ENCODE results near the gene ETNK2. TPM values are rescaled to one million over a fixed set of nuclear protein-coding genes. Genes with fewer than 3 reads are reported as not detected.

ETNK2 gene
- total RNA-seq, 1 experiment from 2014 or later = 21.9 TPM

DNA sequence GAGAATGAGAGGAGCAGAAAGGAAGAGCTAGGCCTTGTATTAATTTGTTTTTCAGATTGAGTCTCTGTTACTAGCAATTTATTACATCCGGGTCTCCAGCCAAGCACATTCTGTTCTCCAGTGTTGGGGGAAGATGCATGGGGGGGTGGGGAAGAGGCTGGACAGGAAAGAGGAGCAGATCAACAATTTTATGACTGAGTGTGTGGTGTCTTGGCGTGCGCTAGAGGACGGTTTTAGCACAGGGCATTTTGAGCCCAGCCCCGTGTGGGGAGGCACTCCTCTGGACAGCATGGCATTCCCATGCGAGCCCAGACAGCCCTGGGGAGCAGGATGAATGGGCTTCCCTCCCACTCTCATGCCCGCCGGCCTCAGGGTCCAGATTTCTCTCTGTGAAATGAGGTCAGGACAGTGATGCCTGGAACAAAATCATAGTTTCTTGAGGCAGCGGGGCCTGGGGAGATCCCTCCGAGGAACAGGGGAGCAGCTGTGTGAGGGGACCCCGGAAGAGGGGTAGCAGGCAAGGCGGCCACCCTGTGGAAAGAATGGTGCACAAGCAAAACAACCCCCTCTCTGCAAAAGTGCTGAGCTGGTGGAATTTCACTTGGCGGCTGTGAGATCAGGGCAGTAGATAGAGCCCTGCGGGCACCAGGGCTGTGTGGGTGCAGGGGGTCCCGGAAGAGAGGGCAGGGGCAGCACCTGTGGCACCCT lies 62.6 kb downstream of the ETNK2 start:
- intact Hi-C loops (cut with micrococcal nuclease; ENCODE audit: unreplicated experiment) = no loop called here
- Mint-ChIP-seq H3K9me3 (ENCODE audit: unreplicated experiment) (no peaks in the 10 kb centered on the region), H3K36me3 (ENCODE audit: insufficient read depth, unreplicated experiment) (peaks cover 5% of the 10 kb centered on the region), H3K27me3 (ENCODE audit: insufficient read depth, unreplicated experiment) (no peaks in the 10 kb centered on the region), H3K4me1 (ENCODE audit: low read depth, unreplicated experiment) (peaks cover 24% of the 10 kb centered on the region), H3K4me3 (ENCODE audit: unreplicated experiment) (no peak overlapping the region), H3K27ac (ENCODE audit: unreplicated experiment) (no peak overlapping the region)
- no peak for DNase-seq
- H3K9me3 ChIP-seq = no peaks in the 10 kb centered on the region
- no peaks in the 10 kb centered on the region for H3K27me3 ChIP-seq (replicated peaks; ENCODE audit: control insufficient read depth, insufficient read depth, low read length)
- peaks cover 1% of the 10 kb centered on the region for H3K36me3 ChIP-seq (ENCODE audit: control insufficient read depth, insufficient read depth, low read length)
- H3K4me3 ChIP-seq (ENCODE audit: low read depth, low read length) = no peak overlapping the region
- peaks cover 26% of the 10 kb centered on the region for H3K4me1 ChIP-seq
- CTCF ChIA-PET = no interaction called here
- BruUV-seq (replicated peaks) = no TSS peak
- TF ChIP-seq, protein P1, sequence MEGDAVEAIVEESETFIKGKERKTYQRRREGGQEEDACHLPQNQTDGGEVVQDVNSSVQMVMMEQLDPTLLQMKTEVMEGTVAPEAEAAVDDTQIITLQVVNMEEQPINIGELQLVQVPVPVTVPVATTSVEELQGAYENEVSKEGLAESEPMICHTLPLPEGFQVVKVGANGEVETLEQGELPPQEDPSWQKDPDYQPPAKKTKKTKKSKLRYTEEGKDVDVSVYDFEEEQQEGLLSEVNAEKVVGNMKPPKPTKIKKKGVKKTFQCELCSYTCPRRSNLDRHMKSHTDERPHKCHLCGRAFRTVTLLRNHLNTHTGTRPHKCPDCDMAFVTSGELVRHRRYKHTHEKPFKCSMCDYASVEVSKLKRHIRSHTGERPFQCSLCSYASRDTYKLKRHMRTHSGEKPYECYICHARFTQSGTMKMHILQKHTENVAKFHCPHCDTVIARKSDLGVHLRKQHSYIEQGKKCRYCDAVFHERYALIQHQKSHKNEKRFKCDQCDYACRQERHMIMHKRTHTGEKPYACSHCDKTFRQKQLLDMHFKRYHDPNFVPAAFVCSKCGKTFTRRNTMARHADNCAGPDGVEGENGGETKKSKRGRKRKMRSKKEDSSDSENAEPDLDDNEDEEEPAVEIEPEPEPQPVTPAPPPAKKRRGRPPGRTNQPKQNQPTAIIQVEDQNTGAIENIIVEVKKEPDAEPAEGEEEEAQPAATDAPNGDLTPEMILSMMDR (IDR thresholded peaks at IDR 0.05; ENCODE audit: insufficient read depth in 1 of 2, low read depth in 1 of 2, low read length in 1 of 2, severe bottlenecking in 1 of 2, unreplicated experiment in 1 of 2) = no peak
- POLR2A ChIA-PET = interaction anchor here (0.9 kb wide), 1 partner anchor 9 kb away, joined by 4 read pairs; no protein-coding TSS in a partner anchor

DNA sequence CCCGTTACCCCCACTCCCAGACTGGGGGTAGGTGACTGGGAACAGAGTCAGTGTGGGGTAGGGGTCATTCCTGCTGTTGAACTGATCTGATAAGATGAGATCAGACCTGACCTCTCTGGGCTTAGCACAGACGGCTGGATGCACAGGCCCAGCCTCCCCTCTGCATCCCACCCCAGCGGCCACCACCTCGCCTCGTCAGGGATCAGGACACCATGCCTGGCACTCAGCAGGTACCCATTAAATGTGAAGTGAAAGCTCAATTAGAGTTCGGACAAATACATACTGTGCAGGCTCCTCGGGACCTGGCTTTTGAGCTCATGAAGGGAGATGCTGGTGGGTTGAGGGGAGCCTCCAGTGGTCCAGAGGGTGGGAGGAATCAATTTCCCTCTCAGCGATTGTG lies 63.2 kb downstream of the ETNK2 start:
- Mint-ChIP-seq H3K9me3 (ENCODE audit: unreplicated experiment) (no peaks in the 10 kb centered on the region), H3K27ac (ENCODE audit: unreplicated experiment) (no peak overlapping the region), H3K27me3 (ENCODE audit: insufficient read depth, unreplicated experiment) (no peaks in the 10 kb centered on the region), H3K36me3 (ENCODE audit: insufficient read depth, unreplicated experiment) (peaks cover 5% of the 10 kb centered on the region), H3K4me3 (ENCODE audit: unreplicated experiment) (no peak overlapping the region), H3K4me1 (ENCODE audit: low read depth, unreplicated experiment) (peaks cover 29% of the 10 kb centered on the region)
- POLR2A ChIA-PET = no interaction called here
- Histone ChIP-seq H3K9me3 (no peaks in the 10 kb centered on the region), H3K27me3 (replicated peaks; ENCODE audit: control insufficient read depth, insufficient read depth, low read length) (no peaks in the 10 kb centered on the region), H3K4me3 (ENCODE audit: low read depth, low read length) (no peak overlapping the region), H3K36me3 (ENCODE audit: control insufficient read depth, insufficient read depth, low read length) (peaks cover 1% of the 10 kb centered on the region), H3K4me1 (peaks cover 26% of the 10 kb centered on the region)
- BruUV-seq (replicated peaks) = no TSS peak
- DNase-seq = no peak
- intact Hi-C loops (cut with micrococcal nuclease; ENCODE audit: unreplicated experiment) = no loop called here
- TF ChIP-seq, protein P1 (IDR thresholded peaks at IDR 0.05; ENCODE audit: insufficient read depth in 1 of 2, low read depth in 1 of 2, low read length in 1 of 2, severe bottlenecking in 1 of 2, unreplicated experiment in 1 of 2) = no peak
- CTCF ChIA-PET = no interaction called here

DNA sequence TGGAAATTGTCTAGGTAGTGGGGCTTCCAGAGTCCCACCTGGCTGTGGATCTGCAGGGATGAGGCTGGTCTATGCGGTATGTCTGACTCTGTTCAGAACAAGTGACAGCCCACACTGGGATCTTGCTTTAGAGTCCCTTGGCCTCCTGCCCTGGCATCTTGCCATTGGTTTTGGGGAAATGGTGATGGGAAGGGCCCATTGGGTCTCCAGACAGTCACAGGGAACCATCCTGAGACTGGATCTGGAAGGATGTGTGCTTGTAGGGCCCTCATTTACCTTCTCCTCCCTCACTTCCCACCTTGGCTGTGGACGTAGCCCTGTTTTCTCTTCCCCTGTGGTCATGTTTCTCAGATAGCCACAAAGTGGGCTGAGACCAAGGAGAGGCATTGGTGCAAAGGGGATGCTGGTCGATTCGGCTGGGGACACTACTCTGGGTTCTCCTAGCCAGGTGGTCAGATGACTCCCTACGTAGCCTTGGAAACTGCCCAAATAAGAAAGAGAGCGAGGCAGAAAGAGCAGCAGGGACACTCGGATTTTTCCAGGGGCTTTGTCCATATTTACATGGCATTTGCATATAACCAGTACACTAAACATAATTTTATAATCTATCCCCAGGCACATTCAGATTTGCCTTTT lies 63.8 kb downstream of the ETNK2 start:
- TF ChIP-seq, protein P1 (IDR thresholded peaks at IDR 0.05; ENCODE audit: insufficient read depth in 1 of 2, low read depth in 1 of 2, low read length in 1 of 2, severe bottlenecking in 1 of 2, unreplicated experiment in 1 of 2) = no peak
- Mint-ChIP-seq H3K27me3 (ENCODE audit: insufficient read depth, unreplicated experiment) (no peaks in the 10 kb centered on the region), H3K4me1 (ENCODE audit: low read depth, unreplicated experiment) (peaks cover 29% of the 10 kb centered on the region), H3K36me3 (ENCODE audit: insufficient read depth, unreplicated experiment) (peaks cover 5% of the 10 kb centered on the region), H3K9me3 (ENCODE audit: unreplicated experiment) (no peaks in the 10 kb centered on the region), H3K27ac (ENCODE audit: unreplicated experiment) (no peak overlapping the region), H3K4me3 (ENCODE audit: unreplicated experiment) (no peak overlapping the region)
- Histone ChIP-seq H3K4me3 (ENCODE audit: low read depth, low read length) (no peak overlapping the region), H3K36me3 (ENCODE audit: control insufficient read depth, insufficient read depth, low read length) (peaks cover 1% of the 10 kb centered on the region), H3K27me3 (replicated peaks; ENCODE audit: control insufficient read depth, insufficient read depth, low read length) (no peaks in the 10 kb centered on the region), H3K4me1 (peaks cover 22% of the 10 kb centered on the region), H3K9me3 (no peaks in the 10 kb centered on the region)
- intact Hi-C loops (cut with micrococcal nuclease; ENCODE audit: unreplicated experiment) = no loop called here
- CTCF ChIA-PET = no interaction called here
- DNase-seq = no peak
- no TSS peak for BruUV-seq (replicated peaks)
- POLR2A ChIA-PET = no interaction called here
